ENCODE results near the gene RABAC1.

DNA sequence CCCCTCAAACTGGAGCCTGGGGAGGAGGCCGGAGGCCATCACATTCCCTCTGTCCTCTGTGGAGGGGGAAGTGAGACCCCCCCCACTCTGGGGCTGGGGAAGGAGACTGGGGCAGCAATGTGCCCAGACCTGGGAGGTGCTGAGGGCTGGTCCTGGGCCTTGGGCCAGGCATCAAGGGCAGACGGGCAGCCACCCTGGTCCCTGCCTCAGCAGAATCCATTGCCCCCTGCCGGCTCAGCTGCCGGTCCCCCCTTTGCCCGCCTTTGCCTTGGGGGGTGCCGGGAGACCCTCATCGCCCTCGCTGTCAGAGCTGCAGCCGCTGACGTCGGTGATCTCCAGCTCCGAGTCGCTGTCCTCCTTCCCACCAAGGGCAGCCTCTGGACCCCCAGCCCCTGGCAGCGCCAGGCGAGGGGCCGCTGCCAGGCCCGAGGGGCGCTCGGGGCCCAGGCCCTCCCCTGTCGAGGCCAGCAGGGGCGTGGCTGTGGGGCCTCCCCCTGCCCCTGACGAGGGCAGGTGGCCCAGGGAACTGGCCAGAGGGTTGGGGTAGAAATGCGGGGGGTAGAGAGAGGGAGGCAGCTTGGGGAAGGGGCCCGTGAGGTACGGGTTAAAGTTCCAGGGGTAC lies 51.0 kb downstream of the RABAC1 start:
- TF ChIP-seq, protein P1, sequence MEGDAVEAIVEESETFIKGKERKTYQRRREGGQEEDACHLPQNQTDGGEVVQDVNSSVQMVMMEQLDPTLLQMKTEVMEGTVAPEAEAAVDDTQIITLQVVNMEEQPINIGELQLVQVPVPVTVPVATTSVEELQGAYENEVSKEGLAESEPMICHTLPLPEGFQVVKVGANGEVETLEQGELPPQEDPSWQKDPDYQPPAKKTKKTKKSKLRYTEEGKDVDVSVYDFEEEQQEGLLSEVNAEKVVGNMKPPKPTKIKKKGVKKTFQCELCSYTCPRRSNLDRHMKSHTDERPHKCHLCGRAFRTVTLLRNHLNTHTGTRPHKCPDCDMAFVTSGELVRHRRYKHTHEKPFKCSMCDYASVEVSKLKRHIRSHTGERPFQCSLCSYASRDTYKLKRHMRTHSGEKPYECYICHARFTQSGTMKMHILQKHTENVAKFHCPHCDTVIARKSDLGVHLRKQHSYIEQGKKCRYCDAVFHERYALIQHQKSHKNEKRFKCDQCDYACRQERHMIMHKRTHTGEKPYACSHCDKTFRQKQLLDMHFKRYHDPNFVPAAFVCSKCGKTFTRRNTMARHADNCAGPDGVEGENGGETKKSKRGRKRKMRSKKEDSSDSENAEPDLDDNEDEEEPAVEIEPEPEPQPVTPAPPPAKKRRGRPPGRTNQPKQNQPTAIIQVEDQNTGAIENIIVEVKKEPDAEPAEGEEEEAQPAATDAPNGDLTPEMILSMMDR (IDR thresholded peaks at IDR 0.05; ENCODE audit: low read depth, low read length, poor library complexity, severe bottlenecking) = no peak
- no peak for TF ChIP-seq EZH2phosphoT487 (IDR thresholded peaks at IDR 0.05; ENCODE audit: borderline replicate concordance, low read length)

Data from DOHH2 (cell line).